MM.1S (cell line): Measurements from ENCODE around the gene TBL1X.

Experiments used
- DNase-seq: peaks from one replicate; pipeline ENCODE4 v3.0.0-alpha.2; 2015
- H2AFZ ChIP-seq: fragments of 300-600 bp; sonication (generic); 2 replicates; pipeline ENCODE4 v1.6.0; 2016; ENCODE audit warnings: antibody characterized with exemption, low read length
- H3F3A ChIP-seq: fragments of 300-600 bp; sonication (generic); 2 replicates; pipeline ENCODE4 v1.6.1; 2016; ENCODE audit warnings: mild to moderate bottlenecking, antibody characterized with exemption, low read length, moderate library complexity, mixed read lengths; ENCODE audit not compliant: insufficient read depth
- H3K27ac ChIP-seq: fragments of 300-600 bp; sonication (generic); 2 replicates; pipeline ENCODE4 v1.5.1; 2016; ENCODE audit warnings: mild to moderate bottlenecking, low read length
- H3K27me3 ChIP-seq: fragments of 300-600 bp; sonication (generic); replicated peaks from 2 replicates; pipeline ENCODE4 v1.6.0; 2016; ENCODE audit warnings: low read length; ENCODE audit not compliant: insufficient read depth
- H3K36me3 ChIP-seq: fragments of 300-600 bp; sonication (generic); replicated peaks from 2 replicates; pipeline ENCODE4 v1.6.1; 2016; ENCODE audit warnings: mild to moderate bottlenecking, low read length, mixed read lengths; ENCODE audit not compliant: insufficient read depth
- H3K4me1 ChIP-seq: fragments of 300-600 bp; sonication (generic); 2 replicates; pipeline ENCODE4 v1.6.1; 2016; ENCODE audit warnings: low read length, mixed read lengths
- H3K4me2 ChIP-seq: fragments of 300-600 bp; sonication (generic); 2 replicates; pipeline ENCODE4 v1.6.0; 2016; ENCODE audit warnings: low read depth, low read length
- H3K4me3 ChIP-seq: fragments of 300-600 bp; sonication (generic); 2 replicates; pipeline ENCODE4 v1.5.1; 2016; ENCODE audit warnings: low read length, mixed read lengths
- H3K79me2 ChIP-seq: fragments of 300-600 bp; sonication (generic); 2 replicates; pipeline ENCODE4 v1.6.1; 2016; ENCODE audit warnings: mixed run types, low read length, mixed read lengths
- H3K9ac ChIP-seq: fragments of 300-600 bp; sonication (generic); 2 replicates; pipeline ENCODE4 v1.6.1; 2016; ENCODE audit warnings: low read length, mixed read lengths
- H3K9me2 ChIP-seq: fragments of 300-600 bp; sonication (generic); replicated peaks from 2 replicates; pipeline ENCODE4 v1.6.1; 2016; ENCODE audit warnings: mild to moderate bottlenecking, low read length, mixed read lengths; ENCODE audit not compliant: insufficient read depth
- H3K9me3 ChIP-seq: fragments of 300-600 bp; sonication (generic); replicated peaks from 2 replicates; pipeline ENCODE4 v1.6.1; 2016; ENCODE audit warnings: mild to moderate bottlenecking, low read length, mixed read lengths; ENCODE audit not compliant: insufficient read depth
- H4K20me1 ChIP-seq: fragments of 300-600 bp; sonication (generic); 2 replicates; pipeline ENCODE4 v1.6.1; 2016; ENCODE audit warnings: mild to moderate bottlenecking, low read length, moderate library complexity, mixed read lengths; ENCODE audit not compliant: insufficient read depth
- EZH2 ChIP-seq: fragments of 300-600 bp; sonication (generic); optimal IDR thresholded peaks from 2 replicates; pipeline ENCODE3; 2017; ENCODE audit warnings: low read depth, mild to moderate bottlenecking, antibody characterized with exemption, low read length, mixed read lengths
- EZH2phosphoT487 ChIP-seq: fragments of 300-600 bp; sonication (generic); IDR thresholded peaks from 2 replicates; pipeline ENCODE4 v1.6.1; 2018; ENCODE audit warnings: antibody characterized with exemption, low read length
- TF ChIP-seq, protein P1 (sequence below): fragments of 300-600 bp; sonication (generic); IDR thresholded peaks from 2 replicates; pipeline ENCODE4 v1.5.1; 2016; ENCODE audit warnings: antibody characterized with exemption, low read length, mixed read lengths

The TBL1X gene

DNA sequence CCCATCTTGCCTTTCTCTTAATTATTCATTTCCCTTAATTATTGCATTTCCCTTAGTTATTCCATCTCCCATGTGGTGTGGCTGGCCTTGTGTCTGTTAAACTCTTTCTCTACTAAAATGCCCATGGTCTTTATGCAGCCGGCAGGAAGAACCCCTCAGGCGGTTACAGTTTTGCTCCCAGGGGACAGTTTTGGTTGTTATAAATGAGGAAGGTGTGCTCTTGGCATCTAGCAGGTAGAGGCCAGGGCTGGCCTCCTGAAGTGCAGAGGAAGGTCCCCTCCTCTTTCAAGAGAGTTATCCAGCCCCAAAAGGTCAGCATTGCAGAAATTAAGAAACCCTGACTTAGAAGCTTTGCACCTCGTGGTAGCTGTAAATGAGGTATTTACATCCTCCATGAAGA, 18.0 kb downstream of the TBL1X start:
- H3F3A ChIP-seq = no peaks in the 10 kb centered on the region
- peaks cover 100% of the 10 kb centered on the region for H3K79me2 ChIP-seq
- no peaks in the 10 kb centered on the region for H4K20me1 ChIP-seq
- no peaks in the 10 kb centered on the region for H3K9me2 ChIP-seq
- no peak for TF ChIP-seq EZH2
- no peak for TF ChIP-seq EZH2phosphoT487
- TF ChIP-seq, protein P1, sequence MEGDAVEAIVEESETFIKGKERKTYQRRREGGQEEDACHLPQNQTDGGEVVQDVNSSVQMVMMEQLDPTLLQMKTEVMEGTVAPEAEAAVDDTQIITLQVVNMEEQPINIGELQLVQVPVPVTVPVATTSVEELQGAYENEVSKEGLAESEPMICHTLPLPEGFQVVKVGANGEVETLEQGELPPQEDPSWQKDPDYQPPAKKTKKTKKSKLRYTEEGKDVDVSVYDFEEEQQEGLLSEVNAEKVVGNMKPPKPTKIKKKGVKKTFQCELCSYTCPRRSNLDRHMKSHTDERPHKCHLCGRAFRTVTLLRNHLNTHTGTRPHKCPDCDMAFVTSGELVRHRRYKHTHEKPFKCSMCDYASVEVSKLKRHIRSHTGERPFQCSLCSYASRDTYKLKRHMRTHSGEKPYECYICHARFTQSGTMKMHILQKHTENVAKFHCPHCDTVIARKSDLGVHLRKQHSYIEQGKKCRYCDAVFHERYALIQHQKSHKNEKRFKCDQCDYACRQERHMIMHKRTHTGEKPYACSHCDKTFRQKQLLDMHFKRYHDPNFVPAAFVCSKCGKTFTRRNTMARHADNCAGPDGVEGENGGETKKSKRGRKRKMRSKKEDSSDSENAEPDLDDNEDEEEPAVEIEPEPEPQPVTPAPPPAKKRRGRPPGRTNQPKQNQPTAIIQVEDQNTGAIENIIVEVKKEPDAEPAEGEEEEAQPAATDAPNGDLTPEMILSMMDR = no peak
- no peaks in the 10 kb centered on the region for H3K9me3 ChIP-seq
- no peak for DNase-seq
- H3K4me3 ChIP-seq = no peak overlapping the region
- H3K4me1 ChIP-seq = no peaks in the 10 kb centered on the region
- H2AFZ ChIP-seq = no peak overlapping the region
- no peak overlapping the region for H3K9ac ChIP-seq
- no peaks in the 10 kb centered on the region for H3K27me3 ChIP-seq
- no peak overlapping the region for H3K27ac ChIP-seq
- H3K4me2 ChIP-seq = no peak overlapping the region
- H3K36me3 ChIP-seq = no peaks in the 10 kb centered on the region

DNA sequence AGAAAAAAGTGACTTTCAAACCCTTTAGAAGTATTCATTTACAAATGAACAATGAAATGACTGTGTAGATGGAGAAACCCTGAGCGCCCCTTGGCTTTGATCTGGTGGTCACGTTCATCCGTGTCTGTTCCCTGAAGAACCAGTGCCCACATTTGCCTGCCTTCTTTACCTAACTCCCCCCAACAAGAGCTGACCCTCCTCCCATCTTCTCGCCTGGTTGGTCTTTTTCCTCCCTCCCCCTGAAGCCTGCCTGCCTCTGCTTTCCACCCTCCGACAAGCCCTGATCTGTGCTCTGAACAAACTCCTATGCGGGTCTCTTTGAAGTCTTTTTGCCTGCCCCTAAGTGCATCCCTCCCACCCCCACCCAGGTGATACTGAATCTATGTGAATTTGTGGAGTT, 18.5 kb downstream of the TBL1X start:
- Histone ChIP-seq H3K9me3 (no peaks in the 10 kb centered on the region), H3K4me3 (no peak overlapping the region), H3K36me3 (no peaks in the 10 kb centered on the region), H3K4me2 (no peak overlapping the region), H3K79me2 (peaks cover 100% of the 10 kb centered on the region), H3K27ac (no peak overlapping the region), H4K20me1 (no peaks in the 10 kb centered on the region), H3F3A (no peaks in the 10 kb centered on the region), H3K4me1 (no peaks in the 10 kb centered on the region), H3K9ac (no peak overlapping the region), H3K9me2 (no peaks in the 10 kb centered on the region), H2AFZ (no peak overlapping the region), H3K27me3 (no peaks in the 10 kb centered on the region)
- no peak for DNase-seq
- TF ChIP-seq, protein P1 = no peak
- no peak for TF ChIP-seq EZH2phosphoT487
- no peak for TF ChIP-seq EZH2

DNA sequence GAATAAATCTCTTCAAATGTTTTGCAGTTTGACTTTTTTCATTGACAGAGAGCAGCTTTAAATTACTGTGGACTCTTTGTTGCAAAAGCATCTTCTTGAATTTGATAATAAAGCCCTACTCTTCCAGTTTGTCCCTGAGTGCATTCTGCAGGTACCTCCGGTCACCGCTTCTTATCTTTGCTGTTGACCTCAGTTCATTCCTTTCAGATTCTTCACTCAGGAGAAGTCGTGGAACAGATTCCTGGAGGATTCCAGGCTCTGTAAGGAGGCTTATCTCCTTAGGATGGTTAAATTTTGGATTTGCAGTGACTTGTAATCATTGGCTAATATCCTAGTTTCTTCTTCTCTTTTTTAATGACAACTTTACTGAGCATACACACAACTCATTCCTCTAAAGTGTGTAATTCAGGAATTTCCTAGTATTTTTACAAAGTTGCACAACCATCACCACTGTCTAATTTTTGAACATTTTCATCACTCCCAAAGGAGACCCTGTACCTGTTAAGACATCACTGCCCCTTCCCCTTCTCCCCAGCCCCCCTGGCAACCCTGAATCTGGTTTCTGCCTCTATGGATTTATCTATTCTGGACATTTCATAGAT, 22.0 kb downstream of the TBL1X start:
- TF ChIP-seq EZH2phosphoT487 (no peak), EZH2 (no peak)
- TF ChIP-seq, protein P1 = no peak
- no peaks in the 10 kb centered on the region for H3K27me3 ChIP-seq
- H4K20me1 ChIP-seq = no peaks in the 10 kb centered on the region
- no peak overlapping the region for H3K27ac ChIP-seq
- no peaks in the 10 kb centered on the region for H3K4me1 ChIP-seq
- no peak overlapping the region for H2AFZ ChIP-seq
- H3K9me2 ChIP-seq = no peaks in the 10 kb centered on the region
- no peak overlapping the region for H3K9ac ChIP-seq
- no peaks in the 10 kb centered on the region for H3F3A ChIP-seq
- no peak overlapping the region for H3K4me2 ChIP-seq
- DNase-seq = no peak
- H3K79me2 ChIP-seq = peaks cover 99% of the 10 kb centered on the region
- no peaks in the 10 kb centered on the region for H3K9me3 ChIP-seq
- no peak overlapping the region for H3K4me3 ChIP-seq
- H3K36me3 ChIP-seq = no peaks in the 10 kb centered on the region
